Measurements from ENCODE around the gene KARS1. TPM values are rescaled to one million over a fixed set of nuclear protein-coding genes. Genes with fewer than 3 reads are reported as not detected.

The KARS1 gene
- total RNA-seq, 3 donors from 2014 or later: 107 to 135 (median 114) TPM

- Histone ChIP-seq H3K9me3 (no peaks in the 10 kb centered on the region), H3K4me1 (no peaks in the 10 kb centered on the region), H3K36me3 (no peaks in the 10 kb centered on the region), H3K4me3 (no peak within 1 kb of the TSS), H3K27ac (no peak within 1 kb of the TSS), H3K27me3 (no peaks in the 10 kb centered on the region)
- TF ChIP-seq POLR2A (IDR thresholded peaks at IDR 0.05): no peak
- TF ChIP-seq CTCF (IDR thresholded peaks at IDR 0.05): no peak
- TF ChIP-seq POLR2AphosphoS5 (IDR thresholded peaks at IDR 0.05): no peak
- intact Hi-C loops (cut with DNase I; ENCODE audit: low total_unique reads): no loop called here
- DNase-seq (ENCODE audit: low spot score in 2 of 2): no peak
These were observed 29.4 kb upstream of the KARS1 start, which contains the start of gene CPHXL2 for GRCh38 chr16:75676909-75677308. TSS of gene CPHXL2 (minus strand) at chr16:75677009. CDS start at chr16:75676999, 10 bp downstream.

GRCh38 chr16:75667503-75667902 lies 20.0 kb upstream of the KARS1 start:
- no peaks in the 10 kb centered on the region for H3K27me3 ChIP-seq
- TF ChIP-seq POLR2A (IDR thresholded peaks at IDR 0.05) (no peak), CTCF (IDR thresholded peaks at IDR 0.05) (no peak), POLR2AphosphoS5 (IDR thresholded peaks at IDR 0.05) (no peak)
- H3K4me1 ChIP-seq: no peaks in the 10 kb centered on the region
- H3K4me3 ChIP-seq: no peak overlapping the region
- intact Hi-C loops (cut with DNase I; ENCODE audit: low total_unique reads): no loop called here
- no peak for DNase-seq (ENCODE audit: low spot score in 2 of 2)
- no peaks in the 10 kb centered on the region for H3K9me3 ChIP-seq
- H3K36me3 ChIP-seq: no peaks in the 10 kb centered on the region
- H3K27ac ChIP-seq: no peak overlapping the region

GRCh38 chr16:75660726-75661302 lies 13.3 kb upstream of the KARS1 start:
- Histone ChIP-seq H3K36me3 (no peaks in the 10 kb centered on the region), H3K4me1 (no peaks in the 10 kb centered on the region), H3K27ac (no peak overlapping the region), H3K4me3 (no peak overlapping the region), H3K27me3 (no peaks in the 10 kb centered on the region), H3K9me3 (no peaks in the 10 kb centered on the region)
- DNase-seq (ENCODE audit: low spot score in 2 of 2): no peak
- intact Hi-C loops (cut with DNase I; ENCODE audit: low total_unique reads): no loop called here
- TF ChIP-seq CTCF (IDR thresholded peaks at IDR 0.05): no peak
- no peak for TF ChIP-seq POLR2AphosphoS5 (IDR thresholded peaks at IDR 0.05)
- no peak for TF ChIP-seq POLR2A (IDR thresholded peaks at IDR 0.05)

- DNase-seq (ENCODE audit: low spot score in 2 of 2): no peak
- TF ChIP-seq POLR2AphosphoS5 (IDR thresholded peaks at IDR 0.05) (no peak), POLR2A (IDR thresholded peaks at IDR 0.05) (no peak), CTCF (IDR thresholded peaks at IDR 0.05) (no peak)
- Histone ChIP-seq H3K27me3 (no peaks in the 10 kb centered on the region), H3K9me3 (no peaks in the 10 kb centered on the region), H3K4me1 (no peaks in the 10 kb centered on the region), H3K36me3 (no peaks in the 10 kb centered on the region), H3K27ac (no peak overlapping the region), H3K4me3 (no peak overlapping the region)
- intact Hi-C loops (cut with DNase I; ENCODE audit: low total_unique reads): no loop called here
These were observed 12.9 kb upstream of the KARS1 start for GRCh38 chr16:75660321-75660720.

GRCh38 chr16:75658175-75658574 lies 10.7 kb upstream of the KARS1 start:
- H3K27ac ChIP-seq: no peak overlapping the region
- H3K27me3 ChIP-seq: no peaks in the 10 kb centered on the region
- TF ChIP-seq POLR2AphosphoS5 (IDR thresholded peaks at IDR 0.05): no peak
- no peak for TF ChIP-seq POLR2A (IDR thresholded peaks at IDR 0.05)
- no peak for TF ChIP-seq CTCF (IDR thresholded peaks at IDR 0.05)
- H3K4me1 ChIP-seq: no peaks in the 10 kb centered on the region
- no peak for DNase-seq (ENCODE audit: low spot score in 2 of 2)
- H3K4me3 ChIP-seq: no peak overlapping the region
- no peaks in the 10 kb centered on the region for H3K9me3 ChIP-seq
- H3K36me3 ChIP-seq: no peaks in the 10 kb centered on the region
- intact Hi-C loops (cut with DNase I; ENCODE audit: low total_unique reads): no loop called here
